GM18951 (cell line): ENCODE measurements around the gene IL17D.
"Not testable (repeated sequence)": the region's sequence is repeated elsewhere in the genome, so short reads cannot be mapped to it uniquely, and the experiment has no call there.

Source experiments
- POLR2A ChIP-seq: IDR thresholded peaks from 4 replicates; pipeline ENCODE4 v1.6.1; 2011; ENCODE audit warnings: mild to moderate bottlenecking; ENCODE audit not compliant: insufficient read length, insufficient read depth; ENCODE audit errors: extremely low read depth
- in situ Hi-C: fragments of 300-500 bp; cut with MboI; formaldehyde crosslinking; loops from one replicate; pipeline ENCODE4 v1.12.0; 2022; ENCODE audit warnings: low sequenced_read_pairs, mixed read lengths, inconsistent platforms; ENCODE audit not compliant: unreplicated experiment

IL17D gene

DNA sequence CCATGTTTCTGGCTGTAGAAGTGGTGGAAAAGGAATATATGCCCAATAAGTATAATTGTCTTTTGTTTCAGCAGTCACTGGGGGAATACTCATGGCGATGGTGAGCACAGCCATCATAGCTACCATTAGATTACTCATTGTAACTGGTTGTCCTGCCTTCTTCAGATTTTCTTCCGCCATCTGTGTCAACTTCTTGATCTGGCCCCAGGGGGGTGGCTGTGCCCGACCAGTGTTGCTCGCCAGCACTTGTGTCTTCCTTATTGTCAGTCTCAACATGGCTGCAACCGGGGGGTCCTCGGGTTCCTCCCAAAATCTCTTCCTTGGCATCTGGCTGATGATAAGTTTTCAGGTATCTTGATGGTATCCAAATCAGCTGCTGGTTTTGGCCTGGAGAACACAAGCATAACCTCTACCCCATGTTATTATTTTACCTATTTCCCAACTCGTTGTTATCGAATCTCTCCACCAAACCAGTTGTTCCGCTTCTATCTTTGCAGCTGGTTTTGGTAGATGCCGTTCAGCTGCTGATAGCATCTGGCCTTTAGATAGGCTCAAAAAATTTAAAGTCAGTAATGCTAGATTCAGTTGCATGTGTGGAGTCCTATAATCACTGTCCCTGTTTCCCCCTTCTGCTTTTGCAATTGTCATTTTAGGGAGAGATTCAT, 23.0 kb upstream of the IL17D start:
- in situ Hi-C loops, result no loop called here
- TF ChIP-seq POLR2A, result no peak

GRCh38 chr13:20681481-20681880, 22.0 kb upstream of the IL17D start:
- in situ Hi-C loops, result not testable (repeated sequence)

GRCh38 chr13:20682061-20682460, 21.4 kb upstream of the IL17D start:
- in situ Hi-C loops, result no loop called here
- no peak for TF ChIP-seq POLR2A

DNA sequence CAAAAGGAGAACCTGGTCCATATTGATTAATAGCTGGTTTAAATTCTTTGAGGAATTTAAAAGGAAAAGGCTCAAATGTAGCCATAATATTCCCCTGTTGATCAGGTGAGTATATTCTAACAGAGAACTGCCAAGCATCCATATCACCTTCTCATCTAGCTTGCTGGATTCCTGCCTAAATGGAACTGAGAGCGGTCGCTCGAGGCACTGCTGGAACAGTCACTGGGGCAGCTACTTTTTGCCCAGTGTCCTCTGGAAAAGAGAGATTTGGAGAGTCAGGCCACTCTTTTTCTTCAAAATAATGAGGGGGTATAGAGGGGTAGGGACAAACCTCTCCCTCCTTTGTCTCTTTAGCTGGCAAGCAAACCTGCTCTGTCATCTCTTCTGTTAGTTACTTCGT, 19.5 kb upstream of the IL17D start:
- TF ChIP-seq POLR2A, result no peak
- in situ Hi-C loops, result no loop called here

DNA sequence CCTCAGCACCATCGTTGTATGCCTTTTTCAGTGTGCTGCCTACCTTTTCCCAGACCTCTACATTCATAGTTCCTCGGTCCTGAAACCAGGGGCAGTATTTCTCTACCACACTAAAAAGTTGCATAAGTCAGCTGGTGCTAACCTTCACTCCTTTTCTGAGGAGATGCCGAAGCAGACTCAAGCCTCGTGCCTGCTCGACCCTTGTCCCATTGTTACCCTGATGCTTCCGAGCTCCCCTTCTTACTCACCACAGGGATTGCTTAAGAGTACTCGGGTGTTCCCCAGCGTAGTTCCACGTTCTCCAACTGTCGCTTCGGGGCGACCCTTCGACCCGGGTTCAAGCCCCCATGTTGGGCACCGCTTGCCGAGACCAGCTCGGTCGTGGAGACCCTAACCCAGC, 19.0 kb upstream of the IL17D start:
- in situ Hi-C loops, result no loop called here
- TF ChIP-seq POLR2A, result no peak

- in situ Hi-C loops, result no loop called here
These were observed 18.4 kb upstream of the IL17D start for GRCh38 chr13:20685092-20685491.

GRCh38 chr13:20686167-20686566, 17.3 kb upstream of the IL17D start:
- TF ChIP-seq POLR2A, result no peak
- in situ Hi-C loops, result no loop called here

More at GRCh38 chr13:20685092-20685491, 18.4 kb upstream of the IL17D start:
- TF ChIP-seq POLR2A, result no peak

GRCh38 chr13:20686863-20687579, 16.5 kb upstream of the IL17D start:
- in situ Hi-C loops, result no loop called here

DNA sequence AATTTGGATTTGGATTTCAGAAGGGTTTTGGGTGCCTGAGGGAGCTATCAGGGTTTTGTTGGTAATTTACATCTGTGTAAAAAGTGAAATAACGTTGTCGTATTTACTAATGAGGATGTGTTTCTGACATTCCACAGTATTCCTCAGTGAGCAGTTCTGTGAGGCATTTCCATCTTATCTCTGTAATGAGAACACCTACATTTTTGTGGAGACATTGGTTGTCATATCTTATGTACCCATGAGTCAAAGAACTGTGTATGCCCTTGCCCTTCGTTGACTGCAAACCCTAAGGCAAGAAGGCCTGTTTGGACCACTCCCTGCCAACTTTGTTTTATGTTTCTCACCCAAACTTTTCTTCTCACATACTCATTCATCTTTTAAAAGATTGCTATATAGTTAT, 14.2 kb upstream of the IL17D start:
- in situ Hi-C loops, result no loop called here

More at GRCh38 chr13:20686863-20687579, 16.5 kb upstream of the IL17D start:
- no peak for TF ChIP-seq POLR2A

GRCh38 chr13:20691616-20692015, 11.9 kb upstream of the IL17D start:
- no peak for TF ChIP-seq POLR2A
- in situ Hi-C loops, result no loop called here

More for the DNA sequence above, 14.2 kb upstream of the IL17D start:
- no peak for TF ChIP-seq POLR2A

DNA sequence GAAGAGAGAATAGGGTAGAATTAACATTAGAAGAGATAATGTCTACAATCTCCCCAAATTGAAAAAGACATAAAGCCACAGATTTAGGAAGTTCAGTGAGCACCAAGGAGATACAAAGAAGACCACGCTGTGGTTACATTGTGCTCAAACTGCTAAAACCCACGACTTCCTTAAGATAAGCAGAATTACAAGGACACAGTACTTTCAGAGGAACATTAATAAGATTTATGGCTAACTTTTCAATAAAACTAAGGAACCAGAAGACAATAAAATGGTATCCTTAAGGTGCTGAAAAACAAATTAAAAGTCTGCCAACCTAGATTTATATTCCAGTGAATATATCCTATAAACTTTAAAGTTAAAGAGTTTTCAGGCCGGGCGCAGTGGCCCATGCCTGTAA, 7.4 kb upstream of the IL17D start:
- TF ChIP-seq POLR2A, result no peak
- in situ Hi-C loops, result no loop called here

GRCh38 chr13:20699715-20700114, 3.8 kb upstream of the IL17D start:
- in situ Hi-C loops, result no loop called here
- no peak for TF ChIP-seq POLR2A

GRCh38 chr13:20700288-20700687, 3.2 kb upstream of the IL17D start:
- in situ Hi-C loops, result no loop called here
- no peak for TF ChIP-seq POLR2A

GRCh38 chr13:20701461-20701860, 2.0 kb upstream of the IL17D start:
- in situ Hi-C loops, result no loop called here
- no peak for TF ChIP-seq POLR2A
